HepG2 (cell line): ENCODE data around the gene SLC16A3. TPM values are rescaled to one million over a fixed set of nuclear protein-coding genes. Genes with fewer than 3 reads are reported as not detected.

Experiments
- CAMTA2 ChIP-seq: sonication (generic); formaldehyde crosslinking; IDR thresholded peaks from 2 replicates; pipeline ENCODE4 v1.4.0; 2020; ENCODE audit warnings: mild to moderate bottlenecking, missing genetic modification reagents, borderline replicate concordance
- E2F2 ChIP-seq: sonication (generic); formaldehyde crosslinking; IDR thresholded peaks from 2 replicates; pipeline ENCODE4 v1.4.0; 2020; ENCODE audit warnings: missing genetic modification reagents, borderline replicate concordance
- FOXC1 ChIP-seq: sonication (generic); formaldehyde crosslinking; IDR thresholded peaks from 2 replicates; pipeline ENCODE4 v1.8.0; 2022; ENCODE audit warnings: mild to moderate bottlenecking, missing genetic modification reagents, borderline replicate concordance
- GRHL1 ChIP-seq: sonication (generic); formaldehyde crosslinking; conservative IDR thresholded peaks from 2 replicates; pipeline ENCODE4 v1.8.0; 2022; ENCODE audit warnings: missing genetic modification reagents
- HOMEZ ChIP-seq: IDR thresholded peaks from 2 replicates; pipeline ENCODE4 v1.6.1; 2016; ENCODE audit warnings: low read depth
- KAT8 ChIP-seq: IDR thresholded peaks from 2 replicates; pipeline ENCODE4 v1.6.1; 2016; ENCODE audit warnings: missing genetic modification reagents, missing compliant biosample characterization
- KDM1A ChIP-seq: IDR thresholded peaks from 2 replicates; pipeline ENCODE4 v1.6.1; 2016; ENCODE audit warnings: missing compliant biosample characterization
- LRRFIP1 ChIP-seq: sonication (generic); formaldehyde crosslinking; conservative IDR thresholded peaks from 2 replicates; pipeline ENCODE4 v1.4.0; 2020; ENCODE audit warnings: missing genetic modification reagents
- SAFB2 ChIP-seq: sonication (generic); formaldehyde crosslinking; IDR thresholded peaks from 2 replicates; pipeline ENCODE4 v1.5.1; 2020; ENCODE audit warnings: missing genetic modification reagents, low read depth, mild to moderate bottlenecking, borderline replicate concordance
- SALL2 ChIP-seq: sonication (generic); formaldehyde crosslinking; IDR thresholded peaks from 2 replicates; pipeline ENCODE4 v1.8.1; 2023; ENCODE audit warnings: mild to moderate bottlenecking, missing genetic modification reagents, inconsistent platforms
- SIX4 ChIP-seq: sonication (generic); formaldehyde crosslinking; IDR thresholded peaks from 2 replicates; pipeline ENCODE4 v1.4.0; 2020; ENCODE audit warnings: missing genetic modification reagents
- SMC3 ChIP-seq: IDR thresholded peaks from 2 replicates; pipeline ENCODE4 v1.6.1; 2011; ENCODE audit warnings: low read length, improper control_type of control experiment
- SMYD3 ChIP-seq: sonication (generic); formaldehyde crosslinking; IDR thresholded peaks from 2 replicates; pipeline ENCODE4 v1.8.1; 2023; ENCODE audit warnings: mild to moderate bottlenecking, missing genetic modification reagents
- ZC3H13 ChIP-seq: sonication (generic); formaldehyde crosslinking; IDR thresholded peaks from 2 replicates; pipeline ENCODE4 v1.8.1; 2023; ENCODE audit warnings: mild to moderate bottlenecking, missing genetic modification reagents, moderate library complexity
- ZFP1 ChIP-seq: IDR thresholded peaks from 2 replicates; pipeline ENCODE4 v1.6.1; 2016
- ZFP36L2 ChIP-seq: sonication (generic); formaldehyde crosslinking; IDR thresholded peaks from 2 replicates; pipeline ENCODE4 v1.4.0; 2020; ENCODE audit warnings: missing genetic modification reagents
- ZNF180 ChIP-seq: sonication (generic); formaldehyde crosslinking; IDR thresholded peaks from 2 replicates; pipeline ENCODE4 v1.4.0; 2020; ENCODE audit warnings: low read depth, missing genetic modification reagents, borderline replicate concordance
- ZNF510 ChIP-seq: sonication (generic); formaldehyde crosslinking; IDR thresholded peaks from 2 replicates; pipeline ENCODE4 v1.4.0; 2020; ENCODE audit warnings: low read depth, mild to moderate bottlenecking, missing genetic modification reagents
- ZNF563 ChIP-seq: sonication (generic); formaldehyde crosslinking; IDR thresholded peaks from 2 replicates; pipeline ENCODE4 v1.8.0; 2022; ENCODE audit warnings: mild to moderate bottlenecking, moderate library complexity, missing genetic modification reagents
- ZNF724P ChIP-seq: sonication (generic); formaldehyde crosslinking; IDR thresholded peaks from 2 replicates; pipeline ENCODE4 v1.8.0; 2022; ENCODE audit warnings: missing genetic modification reagents, borderline replicate concordance
- polyA plus RNA-seq, 8 experiments: library from polyadenylated mRNA; depleted of rRNA in 3 of 8; stranded (reverse) in 7 of 8; unstranded in 1 of 8; fragments of >200 nt; fragmentation: Illumina TruSeq in 4 of 8; extraction: Trizol in 4 of 8; gene quantifications; 2 replicates each; pipeline versions ENCODE4 v1.2.1 to v1.2.3, GENCODE V29; 2011 to 2016; ENCODE audit warnings: low read depth in 4 of 8, missing spikeins in 1 of 8, mixed read lengths in 1 of 8; ENCODE audit not compliant: insufficient read depth in 1 of 8
- total RNA-seq, 5 experiments: library from RNA; depleted of rRNA; stranded (reverse); fragments of >200 nt; fragmentation: Illumina TruSeq; extraction: Trizol; gene quantifications; 2 replicates each; pipeline ENCODE4 v1.2.3, GENCODE V29; 2016; ENCODE audit warnings: low read depth in 1 of 5
- TF ChIP-seq, protein P1 (sequence below): sonication (generic); formaldehyde crosslinking; IDR thresholded peaks from 2 replicates; pipeline ENCODE4 v1.8.1; 2023; ENCODE audit warnings: mild to moderate bottlenecking, missing genetic modification reagents

Gene SLC16A3
- total and polyA plus RNA-seq, 2 of the 13 experiments (the other 11 are each of a cell fraction or from before 2014, with no cell fraction given), result 242 to 349 TPM

- TF ChIP-seq, protein P1, sequence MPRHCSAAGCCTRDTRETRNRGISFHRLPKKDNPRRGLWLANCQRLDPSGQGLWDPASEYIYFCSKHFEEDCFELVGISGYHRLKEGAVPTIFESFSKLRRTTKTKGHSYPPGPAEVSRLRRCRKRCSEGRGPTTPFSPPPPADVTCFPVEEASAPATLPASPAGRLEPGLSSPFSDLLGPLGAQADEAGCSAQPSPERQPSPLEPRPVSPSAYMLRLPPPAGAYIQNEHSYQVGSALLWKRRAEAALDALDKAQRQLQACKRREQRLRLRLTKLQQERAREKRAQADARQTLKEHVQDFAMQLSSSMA (CRISPR knock-in tag), result no peak
- peak; percentile 92 for TF ChIP-seq ZC3H13 (CRISPR knock-in tag)
- TF ChIP-seq KAT8 (CRISPR knock-in tag), result peak; percentile 94
- TF ChIP-seq ZNF180, result no peak
- TF ChIP-seq SAFB2 (CRISPR knock-in tag), result no peak
- TF ChIP-seq ZFP1 (CRISPR knock-in tag), result peak; percentile 89
- no peak for TF ChIP-seq LRRFIP1 (CRISPR knock-in tag)
- TF ChIP-seq ZFP36L2, result no peak; the same call in 1 of the 2 replicates
- peak; percentile 81 for TF ChIP-seq SALL2 (CRISPR knock-in tag)
- TF ChIP-seq ZNF724P (CRISPR knock-in tag), result peak; percentile 91; the same call in 1 of the 2 replicates
- peak; percentile 98 for TF ChIP-seq FOXC1 (CRISPR knock-in tag)
- peak; percentile 83; the same call in 1 of the 2 replicates for TF ChIP-seq KDM1A (CRISPR knock-in tag)
- no peak for TF ChIP-seq E2F2 (CRISPR knock-in tag)
- TF ChIP-seq HOMEZ (CRISPR knock-in tag), result no peak
- TF ChIP-seq GRHL1 (CRISPR knock-in tag), result no peak
- peak; percentile 53; the same call in 1 of the 2 replicates for TF ChIP-seq ZNF563
- TF ChIP-seq CAMTA2, result no peak
- peak; percentile 79; the same call in 1 of the 2 replicates for TF ChIP-seq ZNF510 (CRISPR knock-in tag)
- TF ChIP-seq SMC3, result peak; percentile 39; the same call in 1 of the 2 replicates
- peak; percentile 93; the same call in 1 of the 2 replicates for TF ChIP-seq SMYD3 (CRISPR knock-in tag)
- no peak for TF ChIP-seq SIX4
Measured at GRCh38 chr17:82287868-82288801, 59.3 kb downstream of the SLC16A3 start (continued).
